CD14-positive monocyte (primary cell): Measurements from ENCODE around the gene RASGRF2. TPM values are rescaled to one million over a fixed set of nuclear protein-coding genes. Genes with fewer than 3 reads are reported as not detected.

Experiments used
- DNase-seq, 3 donors: peaks; one replicate each; pipeline ENCODE4 v3.0.0-alpha.2; 2011 to 2022
- H2AFZ ChIP-seq: 2 replicates; pipeline ENCODE4 v1.6.0; 2012; ENCODE audit warnings: mild to moderate bottlenecking, low read depth, low read length, inconsistent platforms; ENCODE audit not compliant: insufficient read depth, poor library complexity, severe bottlenecking
- H3K27ac ChIP-seq, 2 donors: 1 replicate in 1 of 2; 2 replicates in 1 of 2; pipeline ENCODE4 v1.5.1; 2012 to 2013; ENCODE audit warnings: low read length in 2 of 2, control low read depth in 1 of 2, inconsistent platforms in 1 of 2, low read depth in 1 of 2, mild to moderate bottlenecking in 1 of 2
- H3K27me3 ChIP-seq, 2 donors: one replicate each; pipeline versions ENCODE4 v1.6.0 to v1.6.1; 2011 to 2013; ENCODE audit warnings: low read length in 2 of 2; ENCODE audit not compliant: control insufficient read depth in 2 of 2, insufficient read depth in 2 of 2
- H3K36me3 ChIP-seq, 2 donors: replicated peaks in 1 of 2; 1 replicate in 1 of 2; 2 replicates in 1 of 2; pipeline versions ENCODE4 v1.5.1 to v1.6.1; 2012 to 2013; ENCODE audit warnings: low read length in 2 of 2, control low read depth in 1 of 2, inconsistent platforms in 1 of 2, mild to moderate bottlenecking in 1 of 2; ENCODE audit not compliant: insufficient read depth in 2 of 2, control insufficient read depth in 1 of 2
- H3K4me1 ChIP-seq, 2 donors: 1 replicate in 1 of 2; 2 replicates in 1 of 2; pipeline versions ENCODE4 v1.5.1 to v1.6.1; 2012 to 2013; ENCODE audit warnings: low read length in 2 of 2, control low read depth in 1 of 2, inconsistent platforms in 1 of 2, mild to moderate bottlenecking in 1 of 2, moderate library complexity in 1 of 2; ENCODE audit not compliant: insufficient read depth in 2 of 2, control insufficient read depth in 1 of 2
- H3K4me2 ChIP-seq: replicated peaks from 2 replicates; pipeline ENCODE3; 2012; ENCODE audit warnings: low read length, moderate library complexity, mild to moderate bottlenecking; ENCODE audit not compliant: poor library complexity, severe bottlenecking; ENCODE audit errors: extremely low read depth
- H3K4me3 ChIP-seq, 3 experiments: fragments of 200-600 bp in 1 of 3; sonication (generic) in 1 of 3; replicated peaks in 1 of 3; 1 replicate in 2 of 3; 2 replicates in 1 of 3; pipeline ENCODE4 v1.5.1; 2011 to 2013; ENCODE audit warnings: low read length in 3 of 3, mild to moderate bottlenecking in 3 of 3, control low read depth in 2 of 3, low read depth in 2 of 3, inconsistent platforms in 1 of 3, moderate library complexity in 1 of 3
- H3K79me2 ChIP-seq: 2 replicates; pipeline ENCODE4 v1.6.0; 2012; ENCODE audit warnings: mild to moderate bottlenecking, control low read depth, inconsistent platforms, low read length, moderate library complexity; ENCODE audit not compliant: insufficient read depth
- H3K9ac ChIP-seq: 2 replicates; pipeline ENCODE4 v1.6.0; 2017; ENCODE audit warnings: low read length, mild to moderate bottlenecking; ENCODE audit not compliant: insufficient read depth, poor library complexity, severe bottlenecking
- H3K9me3 ChIP-seq, 2 donors: replicated peaks in 1 of 2; 1 replicate in 1 of 2; 2 replicates in 1 of 2; pipeline versions ENCODE4 v1.5.1 to v1.6.1; 2012 to 2013; ENCODE audit warnings: low read length in 2 of 2, control low read depth in 1 of 2; ENCODE audit not compliant: control insufficient read depth in 1 of 2, insufficient read depth in 1 of 2
- H4K20me1 ChIP-seq: 2 replicates; pipeline ENCODE4 v1.6.0; 2012; ENCODE audit warnings: mild to moderate bottlenecking, low read length, control low read depth, moderate library complexity; ENCODE audit not compliant: insufficient read depth
- H3K27ac Mint-ChIP-seq, 7 donors: one replicate each; pipeline ENCODE4 v1.8.0; 2020; ENCODE audit warnings: mild to moderate bottlenecking in 7 of 7, mixed read lengths in 7 of 7, moderate library complexity in 6 of 7, inconsistent platforms in 2 of 7
- H3K27me3 Mint-ChIP-seq, 3 donors: one replicate each; pipeline ENCODE4 v1.8.0; 2021 to 2022; ENCODE audit warnings: low read depth in 3 of 3, mild to moderate bottlenecking in 3 of 3, mixed read lengths in 3 of 3, moderate library complexity in 3 of 3, inconsistent platforms in 1 of 3
- H3K36me3 Mint-ChIP-seq, 2 donors: one replicate each; pipeline ENCODE4 v1.8.0; 2020; ENCODE audit warnings: mixed read lengths in 2 of 2, inconsistent platforms in 1 of 2, mild to moderate bottlenecking in 1 of 2
- H3K4me1 Mint-ChIP-seq: one replicate; pipeline ENCODE4 v1.8.0; 2020; ENCODE audit warnings: mild to moderate bottlenecking, mixed read lengths
- H3K4me3 Mint-ChIP-seq, 2 donors: one replicate each; pipeline ENCODE4 v1.8.0; 2020; ENCODE audit warnings: mild to moderate bottlenecking in 2 of 2, mixed read lengths in 2 of 2, moderate library complexity in 1 of 2
- H3K9me3 Mint-ChIP-seq, 7 donors: one replicate each; pipeline ENCODE4 v1.8.0; 2020 to 2022; ENCODE audit warnings: mixed read lengths in 7 of 7, mild to moderate bottlenecking in 6 of 7, moderate library complexity in 6 of 7, inconsistent platforms in 2 of 7
- CTCF ChIP-seq: fragments of 200-600 bp; IDR thresholded peaks from one replicate; pipeline ENCODE4 v1.8.0; 2022; ENCODE audit warnings: antibody characterized with exemption, mild to moderate bottlenecking
- WGBS: methylation state at CpG from one replicate; pipeline ENCODE4 v1.1.5; 2013; ENCODE audit warnings: missing lambda C conversion rate; ENCODE audit not compliant: insufficient coverage; 5-methylcytosine and 5-hydroxymethylcytosine counted together
- intact Hi-C, 2 donors: fragments of 100-400 bp; cut with micrococcal nuclease; formaldehyde crosslinking; loops; one replicate each; pipeline versions ENCODE4 v1.15.0 to v1.15.1; 2023
- polyA plus RNA-seq, 3 donors: library from polyadenylated mRNA; depleted of rRNA in 1 of 3; unstranded in 2 of 3; stranded (reverse) in 1 of 3; fragments of 300-500 nt in 2 of 3; fragments of >200 nt in 1 of 3; fragmentation: Illumina TruSeq in 2 of 3; gene quantifications; 1 replicate in 2 of 3; 2 replicates in 1 of 3; pipeline ENCODE4 v1.2.3, GENCODE V29; 2012 to 2021

The RASGRF2 gene
- polyA plus RNA-seq, 3 donors = 0.01 to 0.02 TPM; not detected in 1

DNA sequence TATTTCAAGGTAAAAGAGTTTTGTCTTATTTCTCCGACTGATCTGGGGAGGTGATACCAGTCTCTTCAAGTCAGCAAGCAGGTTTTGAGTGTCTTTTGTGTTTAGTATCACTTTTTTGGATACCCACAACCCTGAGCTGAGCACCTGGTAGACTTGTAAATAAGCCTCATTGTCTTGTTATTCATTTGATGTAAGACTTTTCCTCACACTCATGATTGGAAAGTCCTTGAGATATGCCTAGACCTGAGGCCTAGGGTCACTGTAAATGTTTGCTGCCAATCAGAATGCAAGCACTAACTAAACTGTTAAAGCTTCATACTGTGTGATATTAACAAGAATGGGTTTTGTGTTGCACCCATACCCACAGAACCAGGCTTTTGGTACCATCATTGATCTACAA is 172.2 kb downstream of the RASGRF2 start:
- Histone ChIP-seq H4K20me1 (no peaks in the 10 kb centered on the region), H3K79me2 (no peaks in the 10 kb centered on the region), H3K4me1 (no peaks in the 10 kb centered on the region), H3K27me3 (peaks cover 0 to 7% of the 10 kb centered on the region in 2 donors), H3K27ac (no peak overlapping the region), H2AFZ (no peak overlapping the region), H3K36me3 (no peaks in the 10 kb centered on the region), H3K4me2 (no peak overlapping the region), H3K4me3 (no peak overlapping the region), H3K9ac (no peak overlapping the region), H3K9me3 (no peaks in the 10 kb centered on the region)
- Mint-ChIP-seq H3K27ac (no peak overlapping the region), H3K4me3 (no peak overlapping the region), H3K9me3 (peaks cover 2 to 7% (median 4%) of the 10 kb centered on the region in 7 donors), H3K36me3 (no peaks in the 10 kb centered on the region), H3K4me1 (peaks cover 7% of the 10 kb centered on the region), H3K27me3 (peaks cover 4 to 15% (median 5%) of the 10 kb centered on the region in 3 donors)
- intact Hi-C loops = no loop called here
- DNase-seq = no peak
- TF ChIP-seq CTCF = no peak
- WGBS = no CpG with 5 or more reads among the region's 1 CpG

DNA sequence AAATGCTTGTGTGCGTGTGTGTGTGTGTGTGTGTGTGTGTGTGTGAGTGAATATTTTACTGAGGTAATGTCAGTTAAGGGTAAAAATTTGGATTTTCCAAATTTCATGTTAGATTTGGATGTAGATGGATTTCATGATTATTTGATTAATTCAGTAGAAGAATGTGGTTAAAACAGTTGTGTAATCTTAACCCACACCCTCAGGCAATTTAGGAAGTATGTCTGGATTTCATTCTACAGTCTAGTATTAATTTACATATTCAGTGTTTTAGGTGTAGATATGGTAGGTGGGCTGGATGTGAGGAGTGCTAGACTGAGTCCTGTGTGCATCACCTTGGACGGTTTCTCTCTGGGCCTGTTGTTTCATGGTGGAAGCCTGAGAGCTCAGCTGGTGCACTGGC is 173.9 kb downstream of the RASGRF2 start:
- WGBS = 93% methylated on average over 2 of the region's 2 CpGs
- TF ChIP-seq CTCF = no peak
- H3K9me3 Mint-ChIP-seq = peaks cover 3 to 7% (median 5%) of the 10 kb centered on the region in 7 donors
- H3K36me3 Mint-ChIP-seq = no peaks in the 10 kb centered on the region
- Histone ChIP-seq H3K27ac (no peak overlapping the region), H3K4me1 (no peaks in the 10 kb centered on the region), H3K79me2 (no peaks in the 10 kb centered on the region), H3K27me3 (peaks cover 0 to 7% of the 10 kb centered on the region in 2 donors), H2AFZ (no peak overlapping the region), H3K4me2 (no peak overlapping the region), H4K20me1 (no peaks in the 10 kb centered on the region), H3K4me3 (no peak overlapping the region), H3K36me3 (no peaks in the 10 kb centered on the region), H3K9ac (no peak overlapping the region), H3K9me3 (no peaks in the 10 kb centered on the region)
- no peak overlapping the region for H3K4me3 Mint-ChIP-seq
- intact Hi-C loops = no loop called here
- peaks cover 3 to 9% (median 4%) of the 10 kb centered on the region in 3 donors for H3K27me3 Mint-ChIP-seq
- DNase-seq = no peak
- peaks cover 7% of the 10 kb centered on the region for H3K4me1 Mint-ChIP-seq
- H3K27ac Mint-ChIP-seq = no peak overlapping the region
